HEK293 (cell line): ENCODE data around the gene GLRX5.
A peak's percentile ranks its signal among the peaks of the same experiment; 100 is the strongest.

Experiments used
- CTCF ChIA-PET: fragments of 350-600 bp; formaldehyde crosslinking; extraction: SDS; loops from one replicate; lab custom pipeline; 2021; ENCODE audit warnings: antibody characterized with exemption; lab: Yijun Ruan, JAX
- POLR2A ChIA-PET: fragments of 300-600 bp; formaldehyde crosslinking; extraction: SDS; loops from one replicate; lab custom pipeline; 2020; ENCODE audit warnings: antibody characterized with exemption, inconsistent platforms; lab: Yijun Ruan, JAX
- H3K27ac ChIP-seq: fragments of 200-500 bp; sonication (Bioruptor generic); 2 replicates; pipeline ENCODE4 v1.5.1; 2014; ENCODE audit warnings: low read depth, low read length, control low read depth, inconsistent platforms; ENCODE audit errors: extremely low read depth
- H3K36me3 ChIP-seq, 2 experiments: fragments of 200-500 bp in 1 of 2; sonication (Bioruptor generic) in 1 of 2; 1 replicate in 1 of 2; 2 replicates in 1 of 2; pipeline ENCODE4 v1.5.1; 2014 to 2017; ENCODE audit warnings: inconsistent platforms in 2 of 2, low read length in 2 of 2; ENCODE audit not compliant: control insufficient read depth in 2 of 2, insufficient read depth in 1 of 2
- H3K4me1 ChIP-seq: fragments of 200-500 bp; sonication (Bioruptor generic); 2 replicates; pipeline ENCODE4 v1.5.1; 2014; ENCODE audit warnings: mild to moderate bottlenecking, low read length, inconsistent platforms; ENCODE audit not compliant: control insufficient read depth, insufficient read depth
- H3K4me3 ChIP-seq: 2 replicates; pipeline ENCODE4 v1.5.1; 2011; ENCODE audit warnings: low read depth, mild to moderate bottlenecking, control low read depth, low read length, moderate library complexity
- H3K9me3 ChIP-seq: fragments of 200-500 bp; sonication (Bioruptor generic); 2 replicates; pipeline ENCODE4 v1.5.1; 2014; ENCODE audit warnings: low read depth, low read length, inconsistent platforms; ENCODE audit not compliant: control insufficient read depth, insufficient read depth
- ATF2 ChIP-seq: fragments of 450-650 bp; formaldehyde crosslinking; IDR thresholded peaks from 2 replicates; pipeline ENCODE4 v1.5.1; 2016; ENCODE audit warnings: missing biosample characterization, missing genetic modification characterization, low read depth
- HIC1 ChIP-seq: fragments of 450-650 bp; formaldehyde crosslinking; IDR thresholded peaks from 2 replicates; pipeline ENCODE4 v1.5.1; 2016; ENCODE audit warnings: missing biosample characterization, missing genetic modification characterization
- PRDM6 ChIP-seq: fragments of 450-650 bp; formaldehyde crosslinking; IDR thresholded peaks from 2 replicates; pipeline ENCODE4 v1.5.1; 2017; ENCODE audit warnings: missing biosample characterization, missing genetic modification characterization
- RBAK ChIP-seq: fragments of 450-650 bp; formaldehyde crosslinking; IDR thresholded peaks from 2 replicates; pipeline ENCODE4 v1.5.1; 2016; ENCODE audit warnings: missing biosample characterization, missing genetic modification characterization
- ZEB2 ChIP-seq: fragments of 450-650 bp; formaldehyde crosslinking; IDR thresholded peaks from 2 replicates; pipeline ENCODE4 v1.5.1; 2016; ENCODE audit warnings: missing biosample characterization, missing genetic modification characterization
- ZNF146 ChIP-seq: fragments of 450-650 bp; formaldehyde crosslinking; IDR thresholded peaks from 2 replicates; pipeline ENCODE4 v1.5.1; 2016; ENCODE audit warnings: missing biosample characterization, missing genetic modification characterization
- ZNF18 ChIP-seq: fragments of 450-650 bp; formaldehyde crosslinking; IDR thresholded peaks from 2 replicates; pipeline ENCODE4 v1.5.1; 2016; ENCODE audit warnings: missing biosample characterization, missing genetic modification characterization
- ZNF184 ChIP-seq: fragments of 450-650 bp; IDR thresholded peaks from 2 replicates; pipeline ENCODE4 v1.5.1; 2018; ENCODE audit warnings: missing biosample characterization, mild to moderate bottlenecking, missing genetic modification characterization
- ZNF214 ChIP-seq: fragments of 450-650 bp; formaldehyde crosslinking; IDR thresholded peaks from 2 replicates; pipeline ENCODE4 v1.5.1; 2017; ENCODE audit warnings: missing biosample characterization, mild to moderate bottlenecking, missing genetic modification characterization, borderline replicate concordance
- ZNF394 ChIP-seq: fragments of 450-650 bp; formaldehyde crosslinking; IDR thresholded peaks from 2 replicates; pipeline ENCODE4 v1.5.1; 2016; ENCODE audit warnings: missing biosample characterization, missing genetic modification characterization, mild to moderate bottlenecking, moderate library complexity, borderline replicate concordance
- ZNF513 ChIP-seq: fragments of 450-650 bp; IDR thresholded peaks from 2 replicates; pipeline ENCODE4 v1.5.1; 2018; ENCODE audit warnings: missing biosample characterization, missing genetic modification characterization
- ZNF518A ChIP-seq: fragments of 450-650 bp; formaldehyde crosslinking; conservative IDR thresholded peaks from 2 replicates; pipeline ENCODE4 v1.5.1; 2016; ENCODE audit warnings: low read depth, missing biosample characterization, missing genetic modification characterization
- ZNF626 ChIP-seq: fragments of 450-650 bp; sonication (Bioruptor Pico); formaldehyde crosslinking; IDR thresholded peaks from 2 replicates; pipeline ENCODE4 v1.5.1; 2018; ENCODE audit warnings: missing biosample characterization, missing genetic modification characterization, inconsistent platforms

The GLRX5 gene

GRCh38 chr14:95491936-95492608, 42.8 kb upstream of the GLRX5 start:
- TF ChIP-seq ATF2 (tag by site-specific recombination) (no peak), ZNF18 (tag by site-specific recombination) (no peak), ZNF513 (no peak), ZNF518A (tag by site-specific recombination) (no peak), ZNF184 (tag by site-specific recombination) (peak; percentile 94), PRDM6 (tag by site-specific recombination) (no peak), ZNF626 (tag by site-specific recombination) (no peak), ZNF146 (peak; percentile 92), ZNF214 (tag by site-specific recombination) (no peak)
- TF ChIP-seq, all 188 proteins: peak for 2
- Histone ChIP-seq H3K4me3 (no peak overlapping the region), H3K9me3 (no peaks in the 10 kb centered on the region), H3K36me3 (no peaks in the 10 kb centered on the region), H3K27ac (no peak overlapping the region), H3K4me1 (no peaks in the 10 kb centered on the region; the same call in 1 of the 2 replicates)
- ChIA-PET CTCF (interaction anchor here (0.6 kb wide), 1 partner anchor 44 kb away, joined by 3 read pairs; no protein-coding TSS in a partner anchor), POLR2A (no interaction called here)

GRCh38 chr14:95493503-95493902, 41.3 kb upstream of the GLRX5 start:
- POLR2A ChIA-PET, result no interaction called here
- Histone ChIP-seq H3K4me1 (no peaks in the 10 kb centered on the region; the same call in 1 of the 2 replicates), H3K27ac (no peak overlapping the region), H3K36me3 (no peaks in the 10 kb centered on the region), H3K9me3 (no peaks in the 10 kb centered on the region), H3K4me3 (no peak overlapping the region)
- CTCF ChIA-PET, result interaction anchor here (1.3 kb wide), 1 partner anchor 51 kb away, joined by 3 read pairs; no protein-coding TSS in a partner anchor
- no peak for TF ChIP-seq HIC1
- no peak for TF ChIP-seq RBAK (tag by site-specific recombination)
- no peak for TF ChIP-seq ZEB2 (tag by site-specific recombination)
- no peak for TF ChIP-seq ZNF394
